ENCODE data around the gene CD34.
"Not testable (repeated sequence)": the region's sequence is repeated elsewhere in the genome, so short reads cannot be mapped to it uniquely, and the experiment has no call there.

Gene CD34

DNA sequence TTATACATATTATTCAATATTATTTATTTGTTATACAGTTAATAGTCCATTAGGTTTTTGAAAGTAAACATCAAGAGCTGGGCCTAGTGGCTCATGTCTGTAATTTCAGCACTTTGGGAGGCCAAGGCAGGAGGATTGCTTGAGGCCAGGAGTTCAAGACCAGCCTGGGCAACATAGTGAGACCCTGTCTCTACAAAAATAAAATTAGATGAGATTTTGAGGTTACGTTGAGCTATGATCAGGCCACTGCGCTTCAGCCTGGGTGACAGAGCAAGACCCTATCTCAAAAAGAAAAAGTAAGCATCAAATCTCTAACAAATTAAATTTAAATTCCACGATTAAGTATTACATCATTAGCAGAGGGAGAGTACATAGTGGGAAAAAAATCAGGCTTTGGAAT lies 15.0 kb upstream of the CD34 start:
- not testable (repeated sequence) for DNase-seq

DNA sequence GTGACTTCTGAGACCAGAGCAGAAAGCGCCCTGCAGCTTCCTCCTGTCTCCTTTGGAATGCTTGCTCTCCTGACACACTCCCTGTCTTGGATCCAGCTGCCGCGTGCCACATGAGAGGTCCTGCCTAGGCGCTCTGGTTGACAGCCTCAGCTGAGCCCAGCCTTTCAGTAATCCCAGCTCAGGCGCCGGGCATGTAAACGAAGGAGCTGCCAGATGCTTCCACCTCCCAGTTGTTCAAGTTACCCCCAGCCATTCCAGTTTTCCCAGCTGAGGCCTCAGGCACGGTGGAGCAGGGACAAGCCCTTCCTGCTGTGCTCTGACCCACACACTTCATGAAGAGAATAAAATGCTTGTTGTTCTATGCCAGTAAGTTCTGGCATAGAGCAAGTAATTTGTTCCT lies 14.3 kb upstream of the CD34 start:
- no peak for DNase-seq

DNA sequence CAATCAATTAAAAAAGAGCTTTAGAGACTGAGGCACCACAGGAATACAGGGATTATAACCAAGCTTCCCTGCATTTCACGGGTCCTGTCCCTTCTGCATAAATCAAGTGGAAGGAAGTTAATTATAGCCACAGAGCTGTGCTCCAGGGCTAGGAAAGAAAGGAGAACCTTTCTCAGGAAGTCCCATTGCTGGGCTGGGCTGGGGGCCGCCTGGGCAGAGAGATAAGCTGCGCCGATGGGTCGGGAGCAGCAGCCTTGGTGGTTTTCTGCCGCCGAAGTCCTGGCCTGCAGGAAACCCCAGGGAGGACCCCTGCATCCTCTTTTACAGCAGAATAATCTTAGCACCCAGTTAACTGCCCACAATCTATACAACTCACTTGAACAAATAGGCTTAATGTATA lies 12.6 kb upstream of the CD34 start:
- no peak for DNase-seq

DNA sequence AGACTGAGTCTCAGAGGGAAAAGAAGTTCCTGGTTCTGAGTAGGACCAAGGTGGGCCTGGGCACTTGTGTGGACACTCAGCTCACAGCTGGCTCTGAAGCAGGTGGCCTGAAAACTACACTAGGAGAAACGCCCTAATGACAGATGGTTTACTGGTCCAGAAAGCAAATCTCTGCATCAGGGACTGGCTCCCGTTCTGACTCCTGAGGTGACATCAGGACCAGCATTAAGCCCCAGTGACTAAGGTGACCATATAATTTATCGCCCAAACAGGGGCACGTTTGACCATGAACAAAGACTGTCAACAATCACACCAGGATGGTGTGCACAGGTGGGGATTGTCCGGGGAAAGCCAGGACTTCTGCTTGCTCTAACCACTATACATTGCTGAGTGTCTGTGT lies 12.2 kb upstream of the CD34 start:
- DNase-seq: no peak

DNA sequence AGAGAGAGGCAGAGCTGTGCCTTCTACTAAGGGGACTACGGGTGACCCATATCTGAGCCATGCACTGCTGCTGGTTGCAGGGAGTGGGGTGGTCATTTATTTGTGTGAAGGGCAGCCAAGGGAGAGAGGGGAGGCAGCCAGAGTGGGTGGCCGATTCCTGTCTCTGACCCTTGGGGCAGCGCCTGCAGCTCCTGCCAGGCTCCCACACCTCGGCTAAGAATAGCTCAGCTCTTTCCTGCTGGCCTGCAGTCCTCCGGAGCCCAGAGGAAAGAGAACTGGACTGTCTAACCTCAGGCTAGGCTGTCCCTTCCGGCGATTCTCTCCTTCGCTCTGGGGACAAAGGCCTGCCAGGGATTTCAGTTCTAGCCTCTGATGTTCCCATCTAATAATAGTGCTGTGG lies 11.6 kb upstream of the CD34 start:
- no peak for DNase-seq

DNA sequence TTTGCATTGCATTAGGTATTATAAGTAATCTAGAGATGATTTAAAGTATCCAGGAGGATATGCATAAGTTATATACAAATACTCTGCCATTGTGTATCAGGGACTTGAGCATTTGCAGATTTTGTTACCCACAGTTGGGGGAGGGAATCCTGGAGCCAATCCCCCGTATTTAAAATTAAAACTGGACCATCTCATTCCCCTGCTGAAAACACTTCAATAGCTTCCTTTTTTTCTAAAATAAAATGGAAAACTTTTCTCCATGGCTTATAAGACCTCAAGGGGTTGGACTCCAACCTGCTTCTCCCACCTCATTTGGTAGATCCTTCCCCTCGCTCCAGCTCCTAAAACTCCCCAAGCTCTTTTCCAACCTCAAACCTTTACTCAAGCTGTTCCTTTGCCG lies 10.4 kb upstream of the CD34 start:
- no peak for DNase-seq

DNA sequence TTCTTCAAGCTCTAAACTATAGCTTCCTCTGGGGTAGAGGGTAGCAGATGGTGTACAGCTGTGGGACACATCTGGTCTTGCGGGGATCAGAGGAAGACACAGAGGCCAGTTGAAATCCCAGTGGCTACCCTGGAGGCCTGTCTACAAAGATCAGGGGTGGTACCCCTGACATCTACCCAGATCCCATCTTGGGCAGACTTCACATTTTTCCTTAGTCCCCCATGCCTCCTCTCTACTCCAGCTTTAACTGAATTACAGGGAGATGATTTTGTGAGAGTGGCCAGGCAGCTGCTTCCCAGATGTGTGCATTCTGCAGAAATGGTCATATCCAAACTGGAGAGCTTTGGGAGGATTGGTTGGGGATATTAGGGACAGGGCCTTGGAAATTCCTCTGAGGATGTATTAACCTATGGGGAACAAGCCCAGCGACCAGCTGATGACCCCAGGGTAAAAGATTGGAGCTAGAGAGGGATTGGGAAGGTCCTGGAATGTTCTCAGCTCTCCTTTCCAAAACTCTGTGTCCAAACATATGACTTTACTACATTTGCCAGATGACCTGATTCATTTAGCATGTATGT lies 9.6 kb upstream of the CD34 start:
- no peak for DNase-seq

DNA sequence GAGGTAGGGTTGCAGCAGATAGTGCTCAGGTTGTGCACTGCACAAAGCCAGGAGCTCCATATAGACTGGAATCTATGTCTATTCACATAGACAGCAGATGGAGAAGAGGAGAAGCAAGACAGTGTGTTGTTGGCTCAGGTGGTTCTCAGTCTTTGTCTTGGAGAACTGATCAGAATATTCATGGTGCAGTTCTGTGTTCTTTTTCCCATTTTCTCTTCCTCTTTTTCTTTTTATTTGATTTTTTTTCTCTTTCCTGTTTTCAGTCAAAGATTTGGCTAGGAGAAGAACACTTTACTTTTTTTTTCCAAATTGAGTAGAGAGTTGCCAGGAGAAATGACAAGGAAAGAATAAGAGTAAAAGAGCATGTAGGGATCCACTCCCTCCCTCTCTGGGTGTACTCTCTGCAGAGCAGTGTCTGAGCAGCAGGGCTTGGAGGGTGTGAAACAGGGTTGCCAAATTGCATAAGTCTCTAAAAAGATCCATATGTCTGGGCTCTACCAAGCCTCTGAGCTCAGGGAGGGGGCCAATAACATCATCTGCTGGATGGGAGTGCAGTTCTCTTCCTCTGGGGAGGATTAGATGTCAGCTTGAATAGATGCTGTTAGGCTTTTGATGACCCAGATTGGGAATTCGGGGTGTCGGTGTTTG lies 8.7 kb upstream of the CD34 start:
- DNase-seq: no peak

DNA sequence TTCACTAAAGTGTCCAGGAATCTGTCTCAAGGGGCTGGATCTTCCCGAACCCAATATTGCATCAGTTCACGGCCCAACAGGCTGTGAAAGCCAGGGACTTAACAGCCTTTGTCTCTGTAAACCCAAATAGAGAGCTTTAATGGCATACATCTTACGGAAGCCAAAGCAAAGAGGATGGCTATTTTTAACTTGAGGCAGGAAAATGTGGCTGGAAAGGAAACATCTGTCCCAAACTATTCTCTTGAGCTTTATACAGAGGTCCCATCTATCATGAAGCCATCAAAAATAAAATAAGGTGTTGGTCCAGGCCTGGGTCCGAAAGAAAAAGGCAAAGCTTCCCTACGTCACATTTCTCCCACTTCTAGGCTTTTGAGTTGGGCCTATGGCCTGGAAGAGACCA lies 7.7 kb upstream of the CD34 start:
- no peak for DNase-seq

DNA sequence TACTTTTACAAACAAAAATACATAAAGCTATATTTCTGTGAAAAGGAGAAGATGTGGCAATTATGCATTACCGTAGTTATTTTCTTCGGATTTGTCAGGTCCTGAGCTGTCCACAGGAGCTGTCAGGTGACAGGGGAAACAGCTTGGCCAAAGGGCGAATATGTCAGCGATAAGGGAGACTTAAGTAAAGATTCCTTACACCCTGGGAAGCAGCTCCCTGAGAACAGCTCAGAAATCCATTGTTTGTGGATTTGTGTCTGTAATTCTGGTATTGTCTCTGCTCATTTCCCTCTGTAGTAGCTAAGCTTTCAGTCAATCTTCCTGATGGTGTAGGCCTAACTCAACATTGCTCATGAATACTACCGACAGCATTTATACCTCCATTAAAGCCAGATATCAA lies 7.1 kb upstream of the CD34 start:
- no peak for DNase-seq

DNA sequence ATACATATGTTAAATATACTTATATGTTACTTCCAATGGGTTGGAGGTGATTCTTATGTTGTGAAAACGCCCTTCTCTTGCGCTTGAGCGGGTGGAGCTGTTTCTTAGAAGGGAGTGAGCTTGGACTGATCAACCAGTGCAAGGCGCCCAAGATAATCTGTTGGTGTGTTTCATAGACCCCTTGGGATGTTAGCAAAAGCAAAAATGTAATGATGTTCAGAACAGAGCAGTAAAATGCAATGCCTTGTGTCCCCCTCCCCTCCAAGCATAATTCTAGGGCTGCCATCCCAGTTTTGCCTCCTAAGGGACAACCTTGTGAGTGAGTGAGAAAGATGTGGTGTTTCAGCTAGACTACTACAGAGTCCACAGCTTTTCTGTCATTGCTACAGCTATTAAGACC lies 6.2 kb upstream of the CD34 start:
- no peak for DNase-seq

DNA sequence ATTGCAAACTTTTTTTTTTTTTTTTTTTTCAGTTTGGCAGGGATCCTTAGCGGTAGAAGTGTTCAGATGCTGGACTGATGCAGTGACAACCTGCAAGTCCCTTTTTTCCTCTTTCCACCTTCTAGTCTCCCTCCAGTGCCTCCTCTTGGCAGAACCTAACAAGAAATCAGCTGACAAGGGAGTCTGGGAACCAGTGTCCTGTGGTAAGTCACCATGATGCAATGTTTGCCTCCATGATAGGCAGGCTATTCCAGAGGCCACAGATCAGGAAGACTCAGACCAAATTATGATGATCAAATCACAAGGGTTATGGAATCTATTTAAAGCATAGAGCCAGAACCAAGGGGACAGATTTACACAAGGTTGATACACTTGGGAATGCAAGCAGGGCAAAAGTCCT lies 3.0 kb upstream of the CD34 start:
- DNase-seq: no peak

DNA sequence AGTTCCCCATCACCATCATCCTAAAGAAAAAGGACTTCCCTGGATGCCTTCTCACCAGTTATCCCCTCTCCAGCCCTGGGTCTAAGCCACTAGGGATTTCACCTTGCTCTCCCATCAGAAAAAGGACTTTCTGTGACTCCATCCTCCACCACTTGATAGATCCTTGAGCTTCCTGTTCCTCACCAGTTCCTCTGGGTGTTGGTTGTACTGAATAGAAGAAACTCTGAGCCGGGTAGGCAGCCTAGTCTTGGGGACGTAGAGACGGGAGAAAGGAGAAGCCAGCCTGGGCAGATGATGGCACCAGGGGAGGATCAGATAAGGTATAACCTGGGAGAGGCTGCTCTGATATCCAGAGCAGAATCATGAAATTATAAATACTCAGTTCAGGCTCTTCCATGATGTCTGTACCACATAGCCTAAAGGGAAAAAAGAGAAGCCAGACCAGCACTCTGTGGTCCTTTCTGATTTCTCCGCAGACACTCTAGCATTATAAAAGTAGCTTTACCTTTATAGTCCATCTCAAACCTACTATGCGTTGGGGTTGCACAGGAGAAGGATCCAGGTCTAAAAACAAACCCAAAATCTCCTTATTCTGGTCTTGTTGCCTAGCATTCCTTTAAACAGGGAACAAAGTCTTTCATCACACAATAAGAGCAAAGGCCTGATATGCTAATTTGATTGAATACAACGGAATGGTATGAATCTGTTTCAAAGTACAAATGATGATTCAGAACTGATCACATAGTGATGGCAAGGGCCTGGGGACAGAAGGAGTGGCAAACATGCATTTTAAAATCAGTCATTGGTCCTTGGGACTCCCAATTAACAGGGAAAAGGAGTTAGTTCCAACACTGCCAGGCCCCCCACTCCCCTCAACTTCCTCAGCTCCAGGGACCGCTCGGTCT lies 1.2 kb upstream of the CD34 start:
- no peak for DNase-seq

DNA sequence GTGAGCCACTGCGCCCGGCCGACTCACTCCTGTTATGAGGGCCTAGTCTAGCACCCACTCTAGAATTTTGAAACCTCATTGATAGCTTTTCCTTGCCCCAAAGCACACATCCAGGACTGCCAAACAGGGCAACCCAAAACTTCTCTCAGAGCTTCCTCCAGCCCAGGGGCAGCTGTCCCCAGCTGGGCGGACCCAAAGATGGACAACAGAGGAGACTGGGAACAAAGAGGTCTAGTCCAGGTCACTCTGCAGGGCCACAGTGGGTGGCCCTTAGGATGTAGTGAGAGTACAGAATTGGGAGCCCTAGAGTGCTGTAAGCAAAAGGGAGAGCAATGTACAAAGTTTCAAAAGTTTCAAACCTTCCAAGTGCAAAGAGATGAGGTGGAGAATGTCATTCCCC lies 1.2 kb downstream of the CD34 start:
- DNase-seq: no peak

DNA sequence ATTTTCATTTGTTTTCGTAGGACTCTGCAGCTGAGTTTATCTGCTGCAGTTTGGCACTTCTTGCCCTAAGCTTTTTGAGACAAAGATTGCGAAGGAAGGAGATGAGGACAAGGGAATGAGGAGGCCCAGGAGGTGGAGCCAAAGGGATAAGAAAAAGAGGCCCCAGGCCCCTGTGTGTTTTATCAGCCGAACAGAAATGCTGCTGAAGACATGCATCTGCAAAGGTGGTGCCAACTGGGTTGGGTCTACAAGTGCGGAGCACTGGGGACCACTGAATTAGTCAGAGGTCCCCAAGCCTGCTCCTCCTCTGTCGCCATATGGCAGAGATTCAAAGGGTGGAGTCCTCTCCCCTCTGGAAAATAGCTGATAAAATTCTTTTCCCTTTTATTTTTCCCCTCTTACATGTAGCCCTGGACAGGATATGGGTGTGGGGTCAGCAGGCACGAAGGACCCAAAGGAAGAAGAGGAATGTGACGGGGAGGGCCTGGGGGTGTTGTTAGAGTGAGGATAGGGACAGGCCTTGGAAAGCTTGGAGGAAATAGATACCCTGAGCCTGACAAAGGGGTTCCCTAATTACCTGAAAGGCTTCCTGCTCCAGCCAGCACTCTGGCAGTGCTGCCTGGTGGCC lies 2.7 kb downstream of the CD34 start:
- DNase-seq: no peak

DNA sequence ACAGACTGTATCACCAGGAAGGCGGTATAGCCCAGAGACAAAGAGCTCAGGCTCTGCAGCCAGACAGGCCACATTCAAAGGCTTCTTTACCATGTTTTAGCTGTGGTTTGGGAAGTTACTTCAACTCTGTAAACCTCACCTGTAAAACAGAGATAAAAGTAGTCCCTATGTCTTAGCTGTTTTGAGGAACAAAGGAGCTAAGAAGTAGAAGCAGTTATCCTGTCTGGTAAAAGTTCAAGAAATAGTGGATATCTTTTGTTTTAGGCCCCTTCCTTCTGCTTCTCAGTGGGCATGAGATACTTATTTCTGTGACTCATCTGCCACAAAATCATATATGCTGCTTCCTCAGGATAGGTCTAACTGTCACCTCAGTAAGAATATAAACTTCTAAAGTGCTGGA lies 6.5 kb downstream of the CD34 start:
- DNase-seq: no peak

DNA sequence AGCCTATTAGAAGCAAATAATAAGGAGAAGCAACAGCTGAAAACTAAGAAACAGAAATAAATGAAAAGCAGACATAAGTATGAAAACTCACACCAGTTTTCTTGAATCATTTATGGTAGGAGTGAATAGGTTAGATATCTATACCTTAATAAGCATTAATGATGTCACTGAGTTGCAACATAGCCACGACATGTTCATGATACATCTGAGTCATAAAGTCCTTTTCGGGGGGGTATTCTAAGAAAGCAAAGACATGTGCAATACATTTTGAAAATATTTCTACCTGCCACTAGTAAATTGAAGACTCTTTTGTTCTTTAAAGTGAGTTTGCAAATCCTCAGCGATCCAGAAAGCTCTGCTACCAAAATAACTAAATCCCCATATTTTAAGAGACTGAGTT lies 7.2 kb downstream of the CD34 start:
- DNase-seq: no peak

DNA sequence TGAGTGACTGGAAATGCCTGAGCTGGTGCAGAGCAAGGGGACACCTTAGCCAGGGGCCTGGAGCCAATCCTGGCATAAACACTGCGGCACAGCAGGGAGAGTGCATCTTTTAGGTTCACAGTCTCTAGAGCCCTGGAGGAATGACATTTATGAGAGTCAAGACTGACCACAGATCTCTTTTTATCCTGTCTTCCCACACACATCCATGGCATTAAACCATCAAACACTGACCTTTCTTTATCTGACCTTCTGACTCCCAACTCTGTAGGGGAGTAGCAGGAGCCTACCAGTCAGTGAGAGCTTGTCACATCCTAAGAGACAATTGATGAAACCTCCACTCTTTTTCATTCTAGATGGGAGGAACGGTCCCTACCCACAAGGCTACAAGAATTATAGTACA lies 7.9 kb downstream of the CD34 start:
- no peak for DNase-seq

DNA sequence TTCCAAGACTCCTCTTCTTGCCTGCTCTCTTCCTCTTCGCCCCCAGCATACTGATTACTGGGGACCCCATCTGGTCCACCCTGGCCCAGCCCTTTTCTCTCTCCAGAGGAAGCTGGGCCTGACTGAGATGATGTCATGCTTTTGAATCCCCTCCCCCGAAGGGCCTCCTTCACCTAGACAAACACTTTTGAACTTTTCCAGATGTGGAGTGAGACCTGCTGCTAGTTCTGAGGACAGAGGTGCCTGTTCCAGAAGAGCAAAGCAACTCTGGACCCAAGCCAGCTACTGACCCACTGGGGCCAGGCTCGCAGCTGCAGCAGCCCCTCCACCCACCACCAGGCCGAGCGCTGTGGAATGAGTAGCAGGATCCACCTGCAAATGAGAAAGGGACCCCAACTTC lies 8.4 kb downstream of the CD34 start:
- DNase-seq: no peak

DNA sequence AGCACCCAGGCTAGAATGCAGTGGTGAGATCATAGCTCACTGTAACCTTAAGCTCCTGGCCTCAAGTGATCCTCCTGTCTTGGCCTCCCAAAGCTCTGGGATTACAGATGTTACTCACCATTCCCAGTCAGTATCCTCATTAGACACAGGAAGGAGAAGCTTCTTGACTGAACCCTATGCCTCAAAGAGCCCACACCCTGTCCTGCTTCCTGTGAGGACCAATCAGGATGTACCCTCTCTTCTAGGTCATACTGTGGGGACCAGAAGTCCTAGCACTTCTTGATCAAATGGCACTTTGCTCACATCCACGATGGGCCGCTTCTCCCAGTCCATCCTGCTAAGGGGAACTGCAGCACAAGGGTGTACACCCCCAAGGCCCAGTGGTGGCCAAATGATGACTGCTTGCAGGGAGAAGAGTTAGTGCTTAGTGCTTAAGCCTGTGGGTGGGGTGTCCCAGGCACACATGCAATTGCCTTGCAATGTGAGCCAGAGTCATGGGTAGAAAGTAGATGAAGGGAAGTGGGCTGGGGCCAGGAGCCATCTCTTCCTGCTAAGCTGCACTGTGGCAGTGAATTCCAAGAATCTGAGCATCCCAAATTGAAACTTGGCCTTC lies 9.8 kb downstream of the CD34 start:
- DNase-seq: no peak

DNA sequence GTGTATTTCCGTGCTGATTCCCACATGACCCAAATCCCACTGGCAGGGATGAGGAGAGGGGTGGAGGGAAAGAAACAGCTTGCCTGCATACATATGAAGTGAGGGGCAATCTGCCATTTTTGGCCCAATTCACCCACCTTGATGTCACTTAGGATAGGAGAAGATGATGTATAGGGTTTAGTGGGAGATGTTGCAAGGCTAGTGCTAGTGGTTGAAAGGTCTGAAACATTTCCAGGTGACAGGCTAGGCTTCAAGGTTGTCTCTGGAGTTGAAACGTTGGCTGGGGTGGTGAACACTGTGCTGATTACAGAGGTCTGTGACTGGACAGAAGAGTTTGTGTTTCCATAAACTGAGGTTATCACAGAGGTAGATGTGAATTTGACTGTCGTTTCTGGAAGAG lies 12.1 kb downstream of the CD34 start:
- no peak for DNase-seq

DNA sequence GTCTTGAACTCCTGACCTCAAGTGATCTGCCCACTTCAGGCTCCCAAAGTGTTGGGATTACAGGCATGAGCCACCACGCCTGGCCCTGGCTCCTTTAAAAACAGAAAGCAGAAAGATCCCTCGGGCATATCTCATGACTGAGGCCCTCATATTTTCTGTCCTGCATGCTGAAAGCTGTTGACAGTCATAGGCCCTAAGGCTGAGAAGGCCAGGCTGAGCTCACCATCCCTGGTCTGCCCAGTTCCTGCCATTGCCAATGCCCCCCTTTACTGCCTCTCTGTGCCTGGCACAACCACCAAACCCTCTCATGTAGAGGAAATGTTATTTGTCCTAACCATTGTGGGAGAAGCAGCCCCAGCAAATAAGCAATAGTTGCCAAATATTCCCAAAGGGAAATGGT lies 12.7 kb downstream of the CD34 start:
- DNase-seq: no peak

DNA sequence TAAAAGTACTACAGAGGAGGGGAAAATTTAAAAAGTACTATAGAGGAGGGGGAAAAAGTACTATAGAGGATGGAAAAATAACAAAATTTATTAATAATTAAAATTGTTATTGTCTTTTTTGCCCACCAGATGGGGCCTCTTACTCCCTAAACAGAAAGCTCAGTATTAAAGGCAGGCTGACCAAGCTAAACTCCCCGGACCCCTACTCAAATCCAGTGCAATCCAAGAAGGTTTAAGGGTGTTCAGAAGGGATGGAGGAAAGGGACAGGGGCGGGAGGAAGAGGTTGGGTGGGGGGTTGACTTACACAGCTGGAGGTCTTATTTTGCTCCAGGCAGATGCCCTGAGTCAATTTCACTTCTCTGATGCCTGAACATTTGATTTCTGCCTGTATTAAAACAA lies 13.7 kb downstream of the CD34 start:
- DNase-seq: no peak

DNA sequence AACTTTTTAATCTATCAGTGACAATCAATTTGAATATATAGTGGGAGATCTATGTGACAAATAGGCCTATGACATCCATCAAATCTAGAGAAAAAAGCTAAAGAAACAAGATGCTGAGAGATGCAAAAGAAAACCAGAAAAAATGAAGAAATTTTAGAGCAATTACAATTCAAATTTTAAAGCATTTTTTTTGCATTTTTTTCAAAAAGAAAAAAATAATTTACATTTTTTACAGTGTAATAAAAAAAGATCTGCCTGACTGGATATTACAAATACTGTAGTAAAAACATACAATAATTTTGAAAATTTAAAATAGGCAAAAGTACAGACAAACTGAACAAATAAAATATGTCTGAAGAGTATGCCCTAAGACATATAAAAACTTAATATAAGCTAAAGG lies 14.4 kb downstream of the CD34 start:
- no peak for DNase-seq

Data from CD4-positive, alpha-beta T cell treated with Interferon alpha-2 for 1 hour (primary cell).